ENCODE measurements around the gene HDAC10.
A peak's percentile ranks its signal among the peaks of the same experiment; 100 is the strongest.

The HDAC10 gene

GRCh38 chr22:50248196-50249081, 2.6 kb downstream of the HDAC10 start:
- no peak overlapping the region for H3K4me3 ChIP-seq (ENCODE audit: insufficient read depth in 1 of 2, low read depth in 1 of 2, low read length in 2 of 2)
- no peak overlapping the region for H3K27ac ChIP-seq (ENCODE audit: low read length, poor library complexity, severe bottlenecking)
- H2BK12ac ChIP-seq (ENCODE audit: low read length in 2 of 2), result no peak overlapping the region
- no peak overlapping the region for H3K18ac ChIP-seq (ENCODE audit: low read depth in 1 of 2, low read length in 2 of 2)
- H4K8ac ChIP-seq (ENCODE audit: low read length), result no peak overlapping the region
- H2BK5ac ChIP-seq (ENCODE audit: low read depth, low read length, poor library complexity, severe bottlenecking), result no peak overlapping the region
- peak overlapping the region; percentile 41 for H3K9ac ChIP-seq (ENCODE audit: low read length)
- peaks cover 38% of the 10 kb centered on the region for H3K79me1 ChIP-seq (replicated peaks; ENCODE audit: low read length, poor library complexity, severe bottlenecking)
- no peak overlapping the region for H2AFZ ChIP-seq (ENCODE audit: low read depth, low read length)
- H2BK15ac ChIP-seq (ENCODE audit: low read depth, poor library complexity, severe bottlenecking), result no peak overlapping the region
- no peak overlapping the region for H3K14ac ChIP-seq (ENCODE audit: low read length in 2 of 2)
- H3K4me2 ChIP-seq (ENCODE audit: low read length, poor library complexity, severe bottlenecking), result no peak overlapping the region
- H3K4me1 ChIP-seq (ENCODE audit: control insufficient read depth, insufficient read depth, low read depth, low read length), result peaks cover 50% of the 10 kb centered on the region
- no peaks in the 10 kb centered on the region for H3K9me3 ChIP-seq (ENCODE audit: control insufficient read depth, low read length)
- no peak overlapping the region for H2AK5ac ChIP-seq (ENCODE audit: low read length, severe bottlenecking)
- no peak overlapping the region for H3K23ac ChIP-seq (ENCODE audit: low read length in 2 of 2)
- WGBS, result 96% methylated on average over 27 of the region's 29 CpGs
- H3K36me3 ChIP-seq (ENCODE audit: control insufficient read depth in 1 of 2, insufficient read depth in 2 of 2, low read depth in 1 of 2, low read length in 2 of 2), result peaks cover 26 to 62% of the 10 kb centered on the region in 2 experiments
- H4K91ac ChIP-seq (ENCODE audit: low read length), result no peak overlapping the region
- no peaks in the 10 kb centered on the region for H3K27me3 ChIP-seq (ENCODE audit: control insufficient read depth in 1 of 2, insufficient read depth in 1 of 2, low read length in 2 of 2)
- no peak overlapping the region for H2BK120ac ChIP-seq (ENCODE audit: low read depth, low read length)
- H3K4ac ChIP-seq (ENCODE audit: low read depth in 1 of 2, low read length in 2 of 2), result no peak overlapping the region
- DNase-seq, result no peak

GRCh38 chr22:50247748-50248147, 3.3 kb downstream of the HDAC10 start:
- no peak overlapping the region for H3K4me2 ChIP-seq (ENCODE audit: low read length, poor library complexity, severe bottlenecking)
- H3K9me3 ChIP-seq (ENCODE audit: control insufficient read depth, low read length), result no peaks in the 10 kb centered on the region
- H2BK120ac ChIP-seq (ENCODE audit: low read depth, low read length), result no peak overlapping the region
- H2BK12ac ChIP-seq (ENCODE audit: low read length in 2 of 2), result peak overlapping the region in 1 of 2 experiments; percentile 1
- H3K4me1 ChIP-seq (ENCODE audit: control insufficient read depth, insufficient read depth, low read depth, low read length), result peaks cover 54% of the 10 kb centered on the region
- no peak overlapping the region for H3K14ac ChIP-seq (ENCODE audit: low read length in 2 of 2)
- no peaks in the 10 kb centered on the region for H3K27me3 ChIP-seq (ENCODE audit: control insufficient read depth in 1 of 2, insufficient read depth in 1 of 2, low read length in 2 of 2)
- H4K8ac ChIP-seq (ENCODE audit: low read length), result peak overlapping the region; percentile 22
- WGBS, result 72% methylated on average over 16 of the region's 16 CpGs
- no peak overlapping the region for H3K18ac ChIP-seq (ENCODE audit: low read depth in 1 of 2, low read length in 2 of 2)
- H2BK5ac ChIP-seq (ENCODE audit: low read depth, low read length, poor library complexity, severe bottlenecking), result no peak overlapping the region
- no peak overlapping the region for H2AK5ac ChIP-seq (ENCODE audit: low read length, severe bottlenecking)
- no peak overlapping the region for H3K23ac ChIP-seq (ENCODE audit: low read length in 2 of 2)
- peaks cover 26 to 55% of the 10 kb centered on the region in 2 experiments for H3K36me3 ChIP-seq (ENCODE audit: control insufficient read depth in 1 of 2, insufficient read depth in 2 of 2, low read depth in 1 of 2, low read length in 2 of 2)
- no peak overlapping the region for H3K4ac ChIP-seq (ENCODE audit: low read depth in 1 of 2, low read length in 2 of 2)
- no peak overlapping the region for H2BK15ac ChIP-seq (ENCODE audit: low read depth, poor library complexity, severe bottlenecking)
- H3K4me3 ChIP-seq (ENCODE audit: insufficient read depth in 1 of 2, low read depth in 1 of 2, low read length in 2 of 2), result no peak overlapping the region
- H3K27ac ChIP-seq (ENCODE audit: low read length, poor library complexity, severe bottlenecking), result no peak overlapping the region
- H2AFZ ChIP-seq (ENCODE audit: low read depth, low read length), result no peak overlapping the region
- peaks cover 38% of the 10 kb centered on the region for H3K79me1 ChIP-seq (replicated peaks; ENCODE audit: low read length, poor library complexity, severe bottlenecking)
- H4K91ac ChIP-seq (ENCODE audit: low read length), result peak overlapping the region; percentile 37
- peak overlapping the region; percentile 41 for H3K9ac ChIP-seq (ENCODE audit: low read length)
- peak; percentile 72 for DNase-seq

GRCh38 chr22:50246242-50247175, 4.6 kb downstream of the HDAC10 start:
- H4K91ac ChIP-seq (ENCODE audit: low read length), result peak overlapping the region; percentile 34
- H2BK5ac ChIP-seq (ENCODE audit: low read depth, low read length, poor library complexity, severe bottlenecking), result no peak overlapping the region
- H3K79me1 ChIP-seq (replicated peaks; ENCODE audit: low read length, poor library complexity, severe bottlenecking), result peaks cover 38% of the 10 kb centered on the region
- H2BK15ac ChIP-seq (ENCODE audit: low read depth, poor library complexity, severe bottlenecking), result no peak overlapping the region
- H3K9ac ChIP-seq (ENCODE audit: low read length), result no peak overlapping the region
- H3K4me3 ChIP-seq (ENCODE audit: insufficient read depth in 1 of 2, low read depth in 1 of 2, low read length in 2 of 2), result peak overlapping the region in 1 of 2 experiments; percentile 92
- H2AK5ac ChIP-seq (ENCODE audit: low read length, severe bottlenecking), result no peak overlapping the region
- no peak overlapping the region for H3K23ac ChIP-seq (ENCODE audit: low read length in 2 of 2)
- H3K14ac ChIP-seq (ENCODE audit: low read length in 2 of 2), result no peak overlapping the region
- H3K27me3 ChIP-seq (ENCODE audit: control insufficient read depth in 1 of 2, insufficient read depth in 1 of 2, low read length in 2 of 2), result no peaks in the 10 kb centered on the region
- 95% methylated on average over 20 of the region's 20 CpGs for WGBS
- H3K4me2 ChIP-seq (ENCODE audit: low read length, poor library complexity, severe bottlenecking), result no peak overlapping the region
- H3K4ac ChIP-seq (ENCODE audit: low read depth in 1 of 2, low read length in 2 of 2), result no peak overlapping the region
- H2AFZ ChIP-seq (ENCODE audit: low read depth, low read length), result no peak overlapping the region
- peaks cover 51% of the 10 kb centered on the region for H3K4me1 ChIP-seq (ENCODE audit: control insufficient read depth, insufficient read depth, low read depth, low read length)
- H3K9me3 ChIP-seq (ENCODE audit: control insufficient read depth, low read length), result no peaks in the 10 kb centered on the region
- no peak overlapping the region for H3K27ac ChIP-seq (ENCODE audit: low read length, poor library complexity, severe bottlenecking)
- DNase-seq, result no peak
- H2BK120ac ChIP-seq (ENCODE audit: low read depth, low read length), result no peak overlapping the region
- no peak overlapping the region for H3K18ac ChIP-seq (ENCODE audit: low read depth in 1 of 2, low read length in 2 of 2)
- H4K8ac ChIP-seq (ENCODE audit: low read length), result peak overlapping the region; percentile 1
- peaks cover 26 to 51% of the 10 kb centered on the region in 2 experiments for H3K36me3 ChIP-seq (ENCODE audit: control insufficient read depth in 1 of 2, insufficient read depth in 2 of 2, low read depth in 1 of 2, low read length in 2 of 2)
- H2BK12ac ChIP-seq (ENCODE audit: low read length in 2 of 2), result no peak overlapping the region
